ENCODE results near the gene C2CD2.

C2CD2 gene

GRCh38 chr21:41847066-41847804 is 106.6 kb downstream of the C2CD2 start:
- FAIRE-seq (no peak), DNase-seq (ENCODE audit: low spot score) (no peak)

- FAIRE-seq (no peak), DNase-seq (ENCODE audit: low spot score) (no peak)
These were observed 107.3 kb downstream of the C2CD2 start for GRCh38 chr21:41846536-41846935.

GRCh38 chr21:41846033-41846317 is 107.8 kb downstream of the C2CD2 start:
- FAIRE-seq: no peak
- DNase-seq (ENCODE audit: low spot score): no peak

- DNase-seq (ENCODE audit: low spot score): no peak
- no peak for FAIRE-seq
These were observed 108.3 kb downstream of the C2CD2 start for GRCh38 chr21:41845310-41846032.

GRCh38 chr21:41843584-41843983 is 110.2 kb downstream of the C2CD2 start:
- no peak for FAIRE-seq
- no peak for DNase-seq (ENCODE audit: low spot score)

GRCh38 chr21:41840880-41841279 is 112.9 kb downstream of the C2CD2 start:
- FAIRE-seq (no peak), DNase-seq (ENCODE audit: low spot score) (no peak)

GRCh38 chr21:41839387-41840000 is 114.3 kb downstream of the C2CD2 start:
- FAIRE-seq: no peak
- no peak for DNase-seq (ENCODE audit: low spot score)

GRCh38 chr21:41837756-41838297 is 116.0 kb downstream of the C2CD2 start:
- FAIRE-seq: no peak
- no peak for DNase-seq (ENCODE audit: low spot score)

- DNase-seq (ENCODE audit: low spot score) (no peak), FAIRE-seq (no peak)
These were observed 117.4 kb downstream of the C2CD2 start for GRCh38 chr21:41836166-41837015.

- FAIRE-seq: no peak
- no peak for DNase-seq (ENCODE audit: low spot score)
These were observed 118.1 kb downstream of the C2CD2 start for GRCh38 chr21:41835711-41836154.
